HCT116 (cell line): ENCODE results near the gene POLA2. TPM values are rescaled to one million over a fixed set of nuclear protein-coding genes. Genes with fewer than 3 reads are reported as not detected.

Source experiments
- ATAC-seq: fragments of 200-7000 bp; cut with Tn5 transposase; 2 replicates; pipeline ENCODE4 v1.9.1; 2020; ENCODE audit warnings: mild to moderate bottlenecking, moderate library complexity
- BruUV-seq: library from RNA; stranded (reverse); fragments of 400-500 nt; replicated peaks from 2 replicates; lab custom pipeline; 2021; lab: Mats Ljungman, UMichigan
- CTCF ChIA-PET: fragments of 300-600 bp; sonication (Branson Sonifier 250); formaldehyde crosslinking; loops from one replicate; lab custom pipeline; 2021; ENCODE audit warnings: antibody characterized with exemption; lab: Charles Lee
- POLR2A ChIA-PET: fragments of 300-600, 350-600 bp; sonication (Branson Sonifier 250); formaldehyde crosslinking; loops from one replicate; lab custom pipeline; 2021; ENCODE audit warnings: antibody characterized with exemption; lab: Charles Lee
- RAD21 ChIA-PET, 2 experiments: fragments of 300-600 bp; sonication (Branson Sonifier 250); formaldehyde crosslinking; loops; one replicate each; lab custom pipeline; 2023; ENCODE audit warnings: low total read pairs in 2 of 2; ENCODE audit not compliant: uncharacterized antibody in 2 of 2, unreplicated experiment in 2 of 2, low non-redundant PET in 1 of 2; lab: Charles Lee
- DNase-seq: peaks from one replicate; pipeline ENCODE4 v3.0.0-alpha.2; 2010; ENCODE audit warnings: low read depth, low spot score
- H2AFZ ChIP-seq: fragments of 200-600 bp; shearing (Covaris generic), sonication (generic); 2 replicates; pipeline ENCODE4 v1.6.1; 2017; ENCODE audit warnings: low read depth, mixed run types, mixed read lengths, antibody characterized with exemption, low read length; ENCODE audit not compliant: poor library complexity, severe bottlenecking
- H3K27ac ChIP-seq: 2 replicates; pipeline ENCODE4 v1.5.1; 2012; ENCODE audit warnings: low read depth, low read length
- H3K27me3 ChIP-seq: fragments of 200-600 bp; sonication (generic); 2 replicates; pipeline ENCODE4 v1.6.1; 2016; ENCODE audit warnings: mixed run types, low read length, mixed read lengths; ENCODE audit not compliant: insufficient read depth
- H3K36me3 ChIP-seq, 2 experiments: fragments of 200-500 bp in 1 of 2; fragments of 200-600 bp in 1 of 2; sonication (Bioruptor generic) in 1 of 2; sonication (generic) in 1 of 2; 2 replicates each; pipeline versions ENCODE4 v1.5.1 to v1.6.1; 2014 to 2016; ENCODE audit warnings: low read length in 2 of 2, inconsistent platforms in 1 of 2, mixed read lengths in 1 of 2, mixed run types in 1 of 2; ENCODE audit not compliant: insufficient read depth in 2 of 2, control insufficient read depth in 1 of 2
- H3K4me1 ChIP-seq, 2 experiments: fragments of 200-600 bp in 1 of 2; sonication (generic) in 1 of 2; 2 replicates each; pipeline versions ENCODE4 v1.5.1 to v1.6.1; 2012 to 2017; ENCODE audit warnings: low read length in 2 of 2, inconsistent platforms in 1 of 2, mild to moderate bottlenecking in 1 of 2, mixed read lengths in 1 of 2, mixed run types in 1 of 2, moderate library complexity in 1 of 2; ENCODE audit not compliant: insufficient read depth in 2 of 2, control insufficient read depth in 1 of 2
- H3K4me2 ChIP-seq: fragments of 200-600 bp; sonication (generic); 2 replicates; pipeline ENCODE4 v1.6.1; 2017; ENCODE audit warnings: mixed run types, low read length, mixed read lengths
- H3K4me3 ChIP-seq, 2 experiments: fragments of 200-600 bp in 1 of 2; sonication (generic) in 1 of 2; replicated peaks in 1 of 2; 2 replicates each; pipeline ENCODE4 v1.5.1; 2011 to 2016; ENCODE audit warnings: low read length in 2 of 2, control low read depth in 1 of 2, low read depth in 1 of 2, mild to moderate bottlenecking in 1 of 2, mixed read lengths in 1 of 2, mixed run types in 1 of 2
- H3K79me2 ChIP-seq: fragments of 200-600 bp; sonication (generic); 2 replicates; pipeline ENCODE4 v1.6.1; 2017; ENCODE audit warnings: mild to moderate bottlenecking, mixed run types, low read length, moderate library complexity, mixed read lengths; ENCODE audit not compliant: insufficient read depth
- H3K9ac ChIP-seq: fragments of 200-600 bp; sonication (generic); 2 replicates; pipeline ENCODE4 v1.6.1; 2016; ENCODE audit warnings: low read length, mixed read lengths
- H3K9me2 ChIP-seq: fragments of 200-600 bp; sonication (generic), shearing (Covaris generic); 2 replicates; pipeline ENCODE4 v1.6.1; 2017; ENCODE audit warnings: mixed run types, mild to moderate bottlenecking, moderate library complexity; ENCODE audit not compliant: insufficient read depth
- H3K9me3 ChIP-seq, 2 experiments: fragments of 200-500 bp in 1 of 2; fragments of 200-600 bp in 1 of 2; sonication (Bioruptor generic) in 1 of 2; sonication (generic) in 1 of 2; 2 replicates each; pipeline ENCODE4 v1.6.1; 2014 to 2017; ENCODE audit warnings: low read length in 2 of 2, mixed read lengths in 2 of 2, inconsistent platforms in 1 of 2, low read depth in 1 of 2, mild to moderate bottlenecking in 1 of 2, mixed run types in 1 of 2, moderate library complexity in 1 of 2; ENCODE audit not compliant: control insufficient read depth in 1 of 2, insufficient read depth in 1 of 2
- H4K20me1 ChIP-seq: fragments of 200-600 bp; sonication (generic), shearing (Covaris generic); 2 replicates; pipeline ENCODE4 v1.6.1; 2017; ENCODE audit warnings: mixed run types, mild to moderate bottlenecking, moderate library complexity; ENCODE audit not compliant: insufficient read depth
- CEBPB ChIP-seq: IDR thresholded peaks from 2 replicates; pipeline ENCODE4 v1.6.1; 2012; ENCODE audit warnings: low read depth
- EGR1 ChIP-seq: IDR thresholded peaks from 2 replicates; pipeline ENCODE4 v1.6.1; 2012; ENCODE audit warnings: low read depth
- ELF1 ChIP-seq: IDR thresholded peaks from 2 replicates; pipeline ENCODE4 v1.6.1; 2012; ENCODE audit warnings: low read depth, borderline replicate concordance
- EZH2 ChIP-seq: fragments of 200-600 bp; sonication (generic); IDR thresholded peaks from 2 replicates; pipeline ENCODE4 v1.6.1; 2017; ENCODE audit warnings: antibody characterized with exemption, mixed run types
- EZH2phosphoT487 ChIP-seq: fragments of 200-600 bp; IDR thresholded peaks from 2 replicates; pipeline ENCODE4 v1.6.1; 2018; ENCODE audit warnings: antibody characterized with exemption, borderline replicate concordance
- FOSL1 ChIP-seq: IDR thresholded peaks from 2 replicates; pipeline ENCODE4 v1.6.1; 2012; ENCODE audit warnings: low read depth
- POLR2A ChIP-seq: IDR thresholded peaks from 2 replicates; pipeline ENCODE4 v1.7.0; 2011; ENCODE audit warnings: borderline replicate concordance; ENCODE audit not compliant: insufficient read depth, insufficient read length; ENCODE audit errors: extremely low read depth
- POLR2AphosphoS5 ChIP-seq: IDR thresholded peaks from 2 replicates; pipeline ENCODE4 v1.6.1; 2011; ENCODE audit warnings: mild to moderate bottlenecking, low read depth, low read length, moderate library complexity
- RAD21 ChIP-seq: IDR thresholded peaks from 2 replicates; pipeline ENCODE4 v1.6.1; 2012; ENCODE audit warnings: low read depth, mild to moderate bottlenecking
- SIN3A ChIP-seq: IDR thresholded peaks from 2 replicates; pipeline ENCODE4 v1.6.1; 2012; ENCODE audit warnings: low read depth
- TCF7L2 ChIP-seq: IDR thresholded peaks from 2 replicates; pipeline ENCODE4 v1.7.0; 2011; ENCODE audit warnings: borderline replicate concordance, inconsistent platforms; ENCODE audit not compliant: insufficient read depth, insufficient read length; ENCODE audit errors: extremely low read depth
- YY1 ChIP-seq: IDR thresholded peaks from 2 replicates; pipeline ENCODE4 v1.6.1; 2011; ENCODE audit warnings: low read length, low read depth, moderate library complexity, mild to moderate bottlenecking; ENCODE audit not compliant: insufficient replicate concordance; ENCODE audit errors: extremely low read depth
- ZFX ChIP-seq: fragments of 450-650 bp; IDR thresholded peaks from 2 replicates; pipeline ENCODE4 v1.6.1; 2017
- ZNF274 ChIP-seq: fragments of 200-500 bp; sonication (Bioruptor generic); IDR thresholded peaks from 2 replicates; pipeline ENCODE4 v1.6.1; 2014; ENCODE audit warnings: mild to moderate bottlenecking, low read depth, low read length, inconsistent platforms
- intact Hi-C: fragments of 100-400 bp; cut with micrococcal nuclease; formaldehyde crosslinking; loops from 2 replicates; pipeline ENCODE4 v1.10.0; 2022
- total RNA-seq: library from RNA; stranded (reverse); gene quantifications from one replicate; pipeline ENCODE4 v1.2.1, GENCODE V29; 2021; ENCODE audit not compliant: unreplicated experiment
- TF ChIP-seq, protein P1 (sequence below): IDR thresholded peaks from 2 replicates; pipeline ENCODE4 v1.6.1; 2011; ENCODE audit warnings: mild to moderate bottlenecking, low read length, moderate library complexity; ENCODE audit not compliant: insufficient replicate concordance; ENCODE audit errors: extremely low read depth
- TF ChIP-seq, protein P2 (sequence below): IDR thresholded peaks from 2 replicates; pipeline ENCODE4 v1.6.1; 2012; ENCODE audit warnings: low read depth
- TF ChIP-seq, protein P3 (sequence below), 3 experiments: fragments of 200-600 bp in 1 of 3; sonication (generic) in 1 of 3; IDR thresholded peaks in 2 of 3; conservative IDR thresholded peaks in 1 of 3; 2 replicates each; pipeline ENCODE4 v1.5.1; 2012 to 2017; ENCODE audit warnings: low read depth in 2 of 3, low read length in 2 of 3, antibody characterized with exemption in 1 of 3, borderline replicate concordance in 1 of 3, control low read depth in 1 of 3, mild to moderate bottlenecking in 1 of 3, mixed read lengths in 1 of 3, mixed run types in 1 of 3, moderate library complexity in 1 of 3; ENCODE audit not compliant: insufficient read depth in 1 of 3
- TF ChIP-seq, protein P4 (sequence below): IDR thresholded peaks from 2 replicates; pipeline ENCODE4 v1.6.1; 2012

POLA2 gene
- total RNA-seq, 1 experiment from 2014 or later, result 20.0 TPM

DNA sequence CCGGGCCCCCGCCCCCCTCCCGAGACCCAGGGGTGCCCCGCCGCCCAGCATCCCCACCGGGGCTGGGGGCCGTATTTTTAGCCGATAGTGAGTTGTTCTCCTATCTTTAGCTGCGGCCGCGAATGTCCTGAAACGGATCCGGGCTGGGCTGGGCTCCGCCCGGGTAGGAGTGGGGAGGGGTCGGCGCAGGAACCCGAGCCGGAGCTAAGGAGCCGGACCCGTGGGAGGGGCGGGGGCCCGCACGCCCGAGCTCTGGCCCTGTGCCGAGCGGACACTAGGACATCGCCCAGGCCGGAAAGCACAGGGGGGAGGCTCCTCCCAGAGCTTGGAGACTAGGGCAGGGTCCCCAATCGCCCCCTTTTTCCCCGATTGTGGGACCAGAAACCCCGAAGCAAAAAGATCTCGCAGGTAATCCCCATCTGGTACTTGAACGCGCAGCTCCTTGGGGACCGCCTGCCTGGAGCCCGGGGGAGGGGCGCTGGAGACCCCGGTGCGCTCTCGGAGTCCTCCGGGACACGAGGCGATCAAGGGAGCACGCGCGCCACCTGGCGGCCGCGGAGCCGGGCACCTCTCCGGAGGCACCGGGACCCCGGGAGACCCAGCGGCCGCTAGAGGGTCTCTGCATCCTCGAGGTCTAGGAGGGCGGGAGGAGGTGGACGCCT is 53.6 kb downstream of the POLA2 start:
- BruUV-seq, result no TSS peak
- Histone ChIP-seq H3K9me3 (no peaks in the 10 kb centered on the region), H3K4me2 (peak overlapping the region; percentile 84), H3K79me2 (peaks cover 53% of the 10 kb centered on the region), H3K36me3 (peaks cover under 1 to 3% of the 10 kb centered on the region in 2 experiments; a peak in 1 of 4 replicates), H3K27me3 (no peaks in the 10 kb centered on the region), H2AFZ (no peak overlapping the region), H3K27ac (peak overlapping the region; percentile 83), H3K4me1 (peaks cover 31 to 61% of the 10 kb centered on the region in 2 experiments), H4K20me1 (no peaks in the 10 kb centered on the region), H3K4me3 (peak overlapping the region; percentile 84 to 85), H3K9ac (peak overlapping the region; percentile 77), H3K9me2 (no peaks in the 10 kb centered on the region)
- CTCF ChIA-PET, result interaction anchor here (0.9 to 5.4 kb wide), 8 partner anchors 10 to 471 kb away, joined by 3 to 127 read pairs (median 6); partner anchors contain the start of genes CDC42BPG and DPF2
- ATAC-seq, result peak; percentile 60
- peak; percentile 48 for DNase-seq
- POLR2A ChIA-PET, result interaction anchor here (1.0 to 3.2 kb wide), 6 partner anchors 18 to 193 kb away, joined by 4 to 20 read pairs (median 6); partner anchors contain the start of genes DPF2 and MALAT1
- RAD21 ChIA-PET, result interaction anchor here (0.7 to 3.4 kb wide), 4 partner anchors 14 to 40 kb away, joined by 3 to 27 read pairs (median 8); no protein-coding TSS in a partner anchor
- intact Hi-C loops, result loop anchor here (1.0 kb wide), 1 partner anchor 40 kb away; no protein-coding TSS in a partner anchor
- TF ChIP-seq, protein P1, sequence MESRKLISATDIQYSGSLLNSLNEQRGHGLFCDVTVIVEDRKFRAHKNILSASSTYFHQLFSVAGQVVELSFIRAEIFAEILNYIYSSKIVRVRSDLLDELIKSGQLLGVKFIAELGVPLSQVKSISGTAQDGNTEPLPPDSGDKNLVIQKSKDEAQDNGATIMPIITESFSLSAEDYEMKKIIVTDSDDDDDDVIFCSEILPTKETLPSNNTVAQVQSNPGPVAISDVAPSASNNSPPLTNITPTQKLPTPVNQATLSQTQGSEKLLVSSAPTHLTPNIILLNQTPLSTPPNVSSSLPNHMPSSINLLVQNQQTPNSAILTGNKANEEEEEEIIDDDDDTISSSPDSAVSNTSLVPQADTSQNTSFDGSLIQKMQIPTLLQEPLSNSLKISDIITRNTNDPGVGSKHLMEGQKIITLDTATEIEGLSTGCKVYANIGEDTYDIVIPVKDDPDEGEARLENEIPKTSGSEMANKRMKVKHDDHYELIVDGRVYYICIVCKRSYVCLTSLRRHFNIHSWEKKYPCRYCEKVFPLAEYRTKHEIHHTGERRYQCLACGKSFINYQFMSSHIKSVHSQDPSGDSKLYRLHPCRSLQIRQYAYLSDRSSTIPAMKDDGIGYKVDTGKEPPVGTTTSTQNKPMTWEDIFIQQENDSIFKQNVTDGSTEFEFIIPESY, result no peak
- TF ChIP-seq ELF1, result no peak
- no peak for TF ChIP-seq EZH2
- no peak for TF ChIP-seq ZFX
- TF ChIP-seq POLR2AphosphoS5, result peak; percentile 16; the same call in 1 of the 2 replicates
- 0 out of 2 replicates have a peak, but pooled peaks have one; percentile 40 for TF ChIP-seq SIN3A
- TF ChIP-seq YY1, result peak; percentile 20
- TF ChIP-seq, protein P2, sequence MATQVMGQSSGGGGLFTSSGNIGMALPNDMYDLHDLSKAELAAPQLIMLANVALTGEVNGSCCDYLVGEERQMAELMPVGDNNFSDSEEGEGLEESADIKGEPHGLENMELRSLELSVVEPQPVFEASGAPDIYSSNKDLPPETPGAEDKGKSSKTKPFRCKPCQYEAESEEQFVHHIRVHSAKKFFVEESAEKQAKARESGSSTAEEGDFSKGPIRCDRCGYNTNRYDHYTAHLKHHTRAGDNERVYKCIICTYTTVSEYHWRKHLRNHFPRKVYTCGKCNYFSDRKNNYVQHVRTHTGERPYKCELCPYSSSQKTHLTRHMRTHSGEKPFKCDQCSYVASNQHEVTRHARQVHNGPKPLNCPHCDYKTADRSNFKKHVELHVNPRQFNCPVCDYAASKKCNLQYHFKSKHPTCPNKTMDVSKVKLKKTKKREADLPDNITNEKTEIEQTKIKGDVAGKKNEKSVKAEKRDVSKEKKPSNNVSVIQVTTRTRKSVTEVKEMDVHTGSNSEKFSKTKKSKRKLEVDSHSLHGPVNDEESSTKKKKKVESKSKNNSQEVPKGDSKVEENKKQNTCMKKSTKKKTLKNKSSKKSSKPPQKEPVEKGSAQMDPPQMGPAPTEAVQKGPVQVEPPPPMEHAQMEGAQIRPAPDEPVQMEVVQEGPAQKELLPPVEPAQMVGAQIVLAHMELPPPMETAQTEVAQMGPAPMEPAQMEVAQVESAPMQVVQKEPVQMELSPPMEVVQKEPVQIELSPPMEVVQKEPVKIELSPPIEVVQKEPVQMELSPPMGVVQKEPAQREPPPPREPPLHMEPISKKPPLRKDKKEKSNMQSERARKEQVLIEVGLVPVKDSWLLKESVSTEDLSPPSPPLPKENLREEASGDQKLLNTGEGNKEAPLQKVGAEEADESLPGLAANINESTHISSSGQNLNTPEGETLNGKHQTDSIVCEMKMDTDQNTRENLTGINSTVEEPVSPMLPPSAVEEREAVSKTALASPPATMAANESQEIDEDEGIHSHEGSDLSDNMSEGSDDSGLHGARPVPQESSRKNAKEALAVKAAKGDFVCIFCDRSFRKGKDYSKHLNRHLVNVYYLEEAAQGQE, result no peak
- TF ChIP-seq, protein P3, sequence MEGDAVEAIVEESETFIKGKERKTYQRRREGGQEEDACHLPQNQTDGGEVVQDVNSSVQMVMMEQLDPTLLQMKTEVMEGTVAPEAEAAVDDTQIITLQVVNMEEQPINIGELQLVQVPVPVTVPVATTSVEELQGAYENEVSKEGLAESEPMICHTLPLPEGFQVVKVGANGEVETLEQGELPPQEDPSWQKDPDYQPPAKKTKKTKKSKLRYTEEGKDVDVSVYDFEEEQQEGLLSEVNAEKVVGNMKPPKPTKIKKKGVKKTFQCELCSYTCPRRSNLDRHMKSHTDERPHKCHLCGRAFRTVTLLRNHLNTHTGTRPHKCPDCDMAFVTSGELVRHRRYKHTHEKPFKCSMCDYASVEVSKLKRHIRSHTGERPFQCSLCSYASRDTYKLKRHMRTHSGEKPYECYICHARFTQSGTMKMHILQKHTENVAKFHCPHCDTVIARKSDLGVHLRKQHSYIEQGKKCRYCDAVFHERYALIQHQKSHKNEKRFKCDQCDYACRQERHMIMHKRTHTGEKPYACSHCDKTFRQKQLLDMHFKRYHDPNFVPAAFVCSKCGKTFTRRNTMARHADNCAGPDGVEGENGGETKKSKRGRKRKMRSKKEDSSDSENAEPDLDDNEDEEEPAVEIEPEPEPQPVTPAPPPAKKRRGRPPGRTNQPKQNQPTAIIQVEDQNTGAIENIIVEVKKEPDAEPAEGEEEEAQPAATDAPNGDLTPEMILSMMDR (IDR thresholded peaks at IDR 0.05 in 2 of 3, conservative IDR thresholded peaks at IDR 0.05 in 1 of 3; ENCODE audit: borderline replicate concordance in 1 of 3, insufficient read depth in 1 of 3, low read depth in 2 of 3, low read length in 2 of 3), result peak; percentile 94 to 98 (median 95)
- TF ChIP-seq EGR1, result no peak; the same call in 1 of the 2 replicates
- no peak for TF ChIP-seq CEBPB
- peak; percentile 81 for TF ChIP-seq RAD21
- TF ChIP-seq POLR2A, result no peak
- TF ChIP-seq ZNF274, result no peak
- TF ChIP-seq TCF7L2, result no peak
- TF ChIP-seq FOSL1, result no peak
- TF ChIP-seq, protein P4, sequence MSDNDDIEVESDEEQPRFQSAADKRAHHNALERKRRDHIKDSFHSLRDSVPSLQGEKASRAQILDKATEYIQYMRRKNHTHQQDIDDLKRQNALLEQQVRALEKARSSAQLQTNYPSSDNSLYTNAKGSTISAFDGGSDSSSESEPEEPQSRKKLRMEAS, result peak; percentile 88
- no peak for TF ChIP-seq EZH2phosphoT487
